ENCODE measurements around the gene ST6GALNAC5.

ST6GALNAC5 gene

DNA sequence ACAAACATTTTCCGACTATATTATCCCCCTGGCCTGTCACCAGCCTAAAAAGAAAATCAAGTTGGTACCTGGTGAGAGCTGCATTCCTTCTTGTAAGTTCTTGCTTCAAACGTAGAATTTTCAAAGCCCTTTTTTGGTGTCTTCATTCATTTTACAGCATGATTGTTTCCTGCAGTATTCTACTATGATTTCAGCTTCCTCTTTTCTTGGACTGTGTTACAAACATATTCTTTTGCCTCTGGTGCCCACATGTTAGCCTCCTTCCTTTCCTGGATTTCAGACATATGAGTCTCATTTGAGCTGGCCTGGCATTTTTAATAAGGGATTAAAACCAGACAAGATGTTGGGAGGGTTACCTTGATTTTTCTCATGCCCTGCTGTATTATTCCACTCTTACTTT is 209.5 kb downstream of the ST6GALNAC5 start:
- peak in 2 of 3 donors; percentile 52 to 56 for DNase-seq
- ChIA-PET POLR2A (no interaction called here), CTCF (interaction anchor here (0.6 kb wide), 1 partner anchor 27 kb away, joined by 3 read pairs; no protein-coding TSS in a partner anchor)
- WGBS (ENCODE audit: insufficient coverage): 31% methylated on average over 2 of the region's 2 CpGs
- no peak overlapping the region for H3K4me3 ChIP-seq (ENCODE audit: control insufficient read depth in 1 of 7, extremely low read depth in 1 of 7, insufficient read depth in 4 of 7, low read depth in 2 of 7, low read length in 6 of 7)
- H3K36me3 ChIP-seq (ENCODE audit: control insufficient read depth in 4 of 4, insufficient read depth in 4 of 4, low read length in 3 of 4): no peaks in the 10 kb centered on the region
- peaks cover 0 to 3% (median 0%) of the 10 kb centered on the region in 5 experiments for H3K9me3 ChIP-seq (ENCODE audit: control extremely low read depth in 1 of 5, control insufficient read depth in 4 of 5, insufficient read depth in 2 of 5, low read depth in 1 of 5, low read length in 4 of 5)
- peaks cover 0 to 17% (median 3%) of the 10 kb centered on the region in 4 experiments for H3K4me1 ChIP-seq (ENCODE audit: control extremely low read depth in 1 of 4, control insufficient read depth in 4 of 4, insufficient read depth in 4 of 4, low read length in 3 of 4)
- H3K27ac ChIP-seq (ENCODE audit: insufficient read depth in 1 of 2, low read depth in 1 of 2, low read length in 2 of 2, poor library complexity in 1 of 2, severe bottlenecking in 2 of 2): no peak overlapping the region
- no peaks in the 10 kb centered on the region for H3K27me3 ChIP-seq (replicated peaks in 2 of 5; ENCODE audit: control insufficient read depth in 4 of 5, insufficient read depth in 5 of 5, low read length in 4 of 5)

DNA sequence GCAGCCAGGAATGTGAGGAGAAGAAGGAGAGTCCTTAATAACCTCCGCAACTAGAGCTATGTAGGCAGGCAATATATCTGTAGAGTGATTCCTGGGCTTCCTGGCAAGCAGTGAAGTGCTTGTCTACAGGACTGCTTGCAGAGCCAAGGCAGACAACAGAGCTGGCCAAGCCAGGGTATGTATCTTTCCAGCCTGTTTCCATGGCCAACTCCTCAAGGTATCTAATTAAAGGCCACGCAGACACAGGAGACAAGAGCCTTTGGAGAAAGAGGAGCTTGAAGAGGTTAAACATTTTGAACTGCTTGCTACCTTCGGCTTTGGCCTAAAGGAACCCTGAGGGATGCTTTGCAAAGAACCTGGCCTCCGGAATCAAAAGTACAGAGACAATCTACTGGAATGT is 214.6 kb downstream of the ST6GALNAC5 start:
- no peaks in the 10 kb centered on the region for H3K27me3 ChIP-seq (replicated peaks in 2 of 5; ENCODE audit: control insufficient read depth in 4 of 5, insufficient read depth in 5 of 5, low read length in 4 of 5)
- CTCF ChIA-PET: no interaction called here
- H3K4me3 ChIP-seq (ENCODE audit: control insufficient read depth in 1 of 7, extremely low read depth in 1 of 7, insufficient read depth in 4 of 7, low read depth in 2 of 7, low read length in 6 of 7): no peak overlapping the region
- WGBS (ENCODE audit: insufficient coverage): 72% methylated on average over 4 of the region's 4 CpGs
- H3K27ac ChIP-seq (ENCODE audit: insufficient read depth in 1 of 2, low read depth in 1 of 2, low read length in 2 of 2, poor library complexity in 1 of 2, severe bottlenecking in 2 of 2): no peak overlapping the region
- no peaks in the 10 kb centered on the region for H3K36me3 ChIP-seq (ENCODE audit: control insufficient read depth in 4 of 4, insufficient read depth in 4 of 4, low read length in 3 of 4)
- H3K9me3 ChIP-seq (ENCODE audit: control extremely low read depth in 1 of 5, control insufficient read depth in 4 of 5, insufficient read depth in 2 of 5, low read depth in 1 of 5, low read length in 4 of 5): no peaks in the 10 kb centered on the region
- peaks cover 0 to 9% (median 2%) of the 10 kb centered on the region in 4 experiments for H3K4me1 ChIP-seq (ENCODE audit: control extremely low read depth in 1 of 4, control insufficient read depth in 4 of 4, insufficient read depth in 4 of 4, low read length in 3 of 4)
- no peak for DNase-seq
- POLR2A ChIA-PET: no interaction called here

DNA sequence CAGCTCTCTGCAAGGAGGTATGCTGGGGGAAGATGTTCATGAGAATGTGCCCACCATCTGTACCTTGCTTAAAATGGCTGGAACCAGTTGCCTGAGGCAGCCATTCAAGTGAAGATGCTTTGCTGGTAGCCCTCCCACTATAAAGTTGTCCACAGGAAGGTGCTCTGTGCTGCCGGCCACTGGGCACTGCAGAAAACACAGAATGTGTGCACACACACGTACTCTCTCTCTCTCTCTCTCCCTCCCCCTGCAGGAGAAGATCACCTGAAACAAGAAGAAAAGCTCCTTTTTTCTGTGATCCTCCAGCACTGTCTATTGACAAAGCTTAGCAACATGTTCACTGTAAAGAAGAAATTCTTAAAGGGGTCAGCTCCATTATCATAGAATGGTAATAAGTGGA is 217.2 kb downstream of the ST6GALNAC5 start:
- WGBS (ENCODE audit: insufficient coverage): no CpG with 5 or more reads among the region's 2 CpGs
- no peak for DNase-seq
- POLR2A ChIA-PET: no interaction called here
- Histone ChIP-seq H3K36me3 (ENCODE audit: control insufficient read depth in 4 of 4, insufficient read depth in 4 of 4, low read length in 3 of 4) (no peaks in the 10 kb centered on the region), H3K4me1 (ENCODE audit: control extremely low read depth in 1 of 4, control insufficient read depth in 4 of 4, insufficient read depth in 4 of 4, low read length in 3 of 4) (no peaks in the 10 kb centered on the region), H3K9me3 (ENCODE audit: control extremely low read depth in 1 of 5, control insufficient read depth in 4 of 5, insufficient read depth in 2 of 5, low read depth in 1 of 5, low read length in 4 of 5) (no peaks in the 10 kb centered on the region), H3K27me3 (replicated peaks in 2 of 5; ENCODE audit: control insufficient read depth in 4 of 5, insufficient read depth in 5 of 5, low read length in 4 of 5) (no peaks in the 10 kb centered on the region), H3K4me3 (ENCODE audit: control insufficient read depth in 1 of 7, extremely low read depth in 1 of 7, insufficient read depth in 4 of 7, low read depth in 2 of 7, low read length in 6 of 7) (no peak overlapping the region), H3K27ac (ENCODE audit: insufficient read depth in 1 of 2, low read depth in 1 of 2, low read length in 2 of 2, poor library complexity in 1 of 2, severe bottlenecking in 2 of 2) (no peak overlapping the region)
- CTCF ChIA-PET: no interaction called here

DNA sequence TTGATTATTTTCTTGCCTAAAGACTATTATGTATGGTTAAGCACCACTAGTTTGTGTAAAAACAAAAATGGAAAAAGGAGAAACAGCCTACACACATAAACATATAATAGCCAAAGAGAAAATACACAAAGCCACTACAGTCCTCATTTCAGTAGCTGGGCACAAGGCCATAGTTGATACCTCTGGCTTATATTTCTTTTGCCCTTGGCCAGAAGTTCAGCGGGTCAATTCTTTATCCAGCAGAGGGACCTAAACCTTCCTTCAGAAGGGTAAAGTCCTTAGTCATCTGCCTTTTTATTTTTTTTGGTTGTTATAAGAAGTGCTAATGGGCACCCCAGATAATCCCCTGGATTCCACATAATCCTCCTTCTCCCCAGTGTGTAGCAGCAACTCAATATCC is 217.8 kb downstream of the ST6GALNAC5 start:
- Histone ChIP-seq H3K9me3 (ENCODE audit: control extremely low read depth in 1 of 5, control insufficient read depth in 4 of 5, insufficient read depth in 2 of 5, low read depth in 1 of 5, low read length in 4 of 5) (no peaks in the 10 kb centered on the region), H3K4me3 (ENCODE audit: control insufficient read depth in 1 of 7, extremely low read depth in 1 of 7, insufficient read depth in 4 of 7, low read depth in 2 of 7, low read length in 6 of 7) (no peak overlapping the region), H3K27ac (ENCODE audit: insufficient read depth in 1 of 2, low read depth in 1 of 2, low read length in 2 of 2, poor library complexity in 1 of 2, severe bottlenecking in 2 of 2) (no peak overlapping the region), H3K27me3 (replicated peaks in 2 of 5; ENCODE audit: control insufficient read depth in 4 of 5, insufficient read depth in 5 of 5, low read length in 4 of 5) (no peaks in the 10 kb centered on the region), H3K36me3 (ENCODE audit: control insufficient read depth in 4 of 4, insufficient read depth in 4 of 4, low read length in 3 of 4) (no peaks in the 10 kb centered on the region), H3K4me1 (ENCODE audit: control extremely low read depth in 1 of 4, control insufficient read depth in 4 of 4, insufficient read depth in 4 of 4, low read length in 3 of 4) (no peaks in the 10 kb centered on the region)
- DNase-seq: no peak
- POLR2A ChIA-PET: no interaction called here
- 100% methylated on average over 1 of the region's 1 CpG for WGBS (ENCODE audit: insufficient coverage)
- CTCF ChIA-PET: interaction anchor here (1.2 kb wide), 1 partner anchor 13 kb away, joined by 3 read pairs; no protein-coding TSS in a partner anchor

DNA sequence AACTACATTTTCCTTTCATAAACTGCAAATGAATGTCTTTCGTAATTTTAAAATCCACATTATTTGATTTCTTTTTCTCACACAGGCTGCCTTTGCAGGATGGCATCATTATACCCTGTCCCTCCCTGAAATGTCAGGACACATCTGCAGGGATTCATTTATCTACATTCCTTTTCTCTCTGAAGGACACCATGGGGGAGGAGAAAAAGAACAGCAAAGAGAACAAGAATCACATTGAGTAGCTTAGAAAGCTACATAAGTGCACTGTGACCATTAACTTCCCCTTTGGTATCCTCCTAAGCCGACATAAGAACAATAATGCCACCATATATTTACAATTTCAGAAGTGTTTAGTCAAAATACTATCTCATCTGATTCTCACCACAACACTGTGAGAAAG is 222.5 kb downstream of the ST6GALNAC5 start:
- no peak overlapping the region for H3K4me3 ChIP-seq (ENCODE audit: control insufficient read depth in 1 of 7, extremely low read depth in 1 of 7, insufficient read depth in 4 of 7, low read depth in 2 of 7, low read length in 6 of 7)
- no peaks in the 10 kb centered on the region for H3K9me3 ChIP-seq (ENCODE audit: control extremely low read depth in 1 of 5, control insufficient read depth in 4 of 5, insufficient read depth in 2 of 5, low read depth in 1 of 5, low read length in 4 of 5)
- no peaks in the 10 kb centered on the region for H3K27me3 ChIP-seq (replicated peaks in 2 of 5; ENCODE audit: control insufficient read depth in 4 of 5, insufficient read depth in 5 of 5, low read length in 4 of 5)
- POLR2A ChIA-PET: no interaction called here
- no peaks in the 10 kb centered on the region for H3K4me1 ChIP-seq (ENCODE audit: control extremely low read depth in 1 of 4, control insufficient read depth in 4 of 4, insufficient read depth in 4 of 4, low read length in 3 of 4)
- WGBS (ENCODE audit: insufficient coverage): 63% methylated on average over 1 of the region's 2 CpGs
- H3K36me3 ChIP-seq (ENCODE audit: control insufficient read depth in 4 of 4, insufficient read depth in 4 of 4, low read length in 3 of 4): no peaks in the 10 kb centered on the region
- H3K27ac ChIP-seq (ENCODE audit: insufficient read depth in 1 of 2, low read depth in 1 of 2, low read length in 2 of 2, poor library complexity in 1 of 2, severe bottlenecking in 2 of 2): no peak overlapping the region
- no peak for DNase-seq
- CTCF ChIA-PET: no interaction called here

DNA sequence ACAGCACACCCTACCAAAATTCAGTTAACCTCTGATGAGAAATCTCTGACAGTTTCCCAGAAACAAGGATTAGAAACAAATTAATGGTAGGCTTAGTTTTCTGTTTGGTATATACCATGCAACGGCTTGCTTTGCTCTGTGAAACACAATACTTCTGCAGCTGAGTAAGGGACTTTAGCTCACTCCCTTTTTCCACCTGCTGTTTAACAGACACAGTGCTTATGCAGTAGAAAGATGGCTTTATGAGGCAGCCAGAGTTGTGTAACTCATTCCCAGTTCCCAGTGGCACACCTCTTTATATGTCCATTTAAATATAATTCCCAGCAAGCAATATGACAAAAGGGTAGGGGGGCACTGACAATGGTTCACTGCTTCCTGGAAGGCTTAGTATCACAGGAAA is 228.0 kb downstream of the ST6GALNAC5 start:
- ChIA-PET POLR2A (no interaction called here), CTCF (no interaction called here)
- no peaks in the 10 kb centered on the region for H3K4me1 ChIP-seq (ENCODE audit: control extremely low read depth in 1 of 4, control insufficient read depth in 4 of 4, insufficient read depth in 4 of 4, low read length in 3 of 4)
- no peaks in the 10 kb centered on the region for H3K36me3 ChIP-seq (ENCODE audit: control insufficient read depth in 4 of 4, insufficient read depth in 4 of 4, low read length in 3 of 4)
- no peaks in the 10 kb centered on the region for H3K27me3 ChIP-seq (replicated peaks in 2 of 5; ENCODE audit: control insufficient read depth in 4 of 5, insufficient read depth in 5 of 5, low read length in 4 of 5)
- H3K4me3 ChIP-seq (ENCODE audit: control insufficient read depth in 1 of 7, extremely low read depth in 1 of 7, insufficient read depth in 4 of 7, low read depth in 2 of 7, low read length in 6 of 7): no peak overlapping the region
- H3K27ac ChIP-seq (ENCODE audit: insufficient read depth in 1 of 2, low read depth in 1 of 2, low read length in 2 of 2, poor library complexity in 1 of 2, severe bottlenecking in 2 of 2): no peak overlapping the region
- peaks cover 0 to 3% (median 0%) of the 10 kb centered on the region in 5 experiments for H3K9me3 ChIP-seq (ENCODE audit: control extremely low read depth in 1 of 5, control insufficient read depth in 4 of 5, insufficient read depth in 2 of 5, low read depth in 1 of 5, low read length in 4 of 5)
- 80% methylated on average over 1 of the region's 1 CpG for WGBS (ENCODE audit: insufficient coverage)
- DNase-seq: no peak

DNA sequence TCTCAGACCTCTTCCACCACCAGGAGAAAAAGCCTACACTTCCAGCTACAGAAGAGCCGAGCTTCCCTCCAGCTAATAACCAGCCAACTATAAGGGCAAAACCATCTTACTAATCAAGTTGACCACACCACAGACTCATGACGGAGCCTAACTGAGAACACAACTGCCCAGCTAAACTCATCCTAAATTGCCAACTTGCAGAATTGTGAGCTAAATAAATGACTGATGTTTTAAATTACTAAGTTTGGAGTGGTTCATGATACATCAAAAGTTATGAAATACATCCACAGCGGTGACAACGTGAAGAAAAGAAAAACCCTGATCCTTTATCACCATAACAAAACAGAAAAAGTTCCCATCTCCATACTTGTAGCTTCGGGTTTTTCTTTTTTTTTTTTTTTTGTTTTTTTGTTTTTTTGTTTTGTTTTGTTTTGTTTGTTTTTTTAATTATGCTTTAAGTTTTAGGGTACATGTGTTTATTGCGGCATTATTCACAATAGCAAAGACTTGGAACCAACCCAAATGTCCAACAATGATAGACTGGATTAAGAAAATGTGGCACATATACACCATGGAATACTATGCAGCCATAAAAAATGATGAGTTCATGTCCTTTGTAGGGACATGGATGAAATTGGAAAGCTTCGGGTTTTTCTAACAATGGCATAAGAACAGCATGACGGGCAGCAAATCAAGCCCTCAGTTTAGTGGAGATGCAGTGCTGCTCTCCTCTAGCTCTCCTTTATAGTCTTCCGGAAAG is 229.4 kb downstream of the ST6GALNAC5 start:
- ChIA-PET POLR2A (no interaction called here), CTCF (interaction anchor here (0.6 kb wide), 1 partner anchor 27 kb away, joined by 3 read pairs; no protein-coding TSS in a partner anchor)
- Histone ChIP-seq H3K36me3 (ENCODE audit: control insufficient read depth in 4 of 4, insufficient read depth in 4 of 4, low read length in 3 of 4) (no peaks in the 10 kb centered on the region), H3K4me1 (ENCODE audit: control extremely low read depth in 1 of 4, control insufficient read depth in 4 of 4, insufficient read depth in 4 of 4, low read length in 3 of 4) (no peaks in the 10 kb centered on the region), H3K27me3 (replicated peaks in 2 of 5; ENCODE audit: control insufficient read depth in 4 of 5, insufficient read depth in 5 of 5, low read length in 4 of 5) (no peaks in the 10 kb centered on the region), H3K27ac (ENCODE audit: insufficient read depth in 1 of 2, low read depth in 1 of 2, low read length in 2 of 2, poor library complexity in 1 of 2, severe bottlenecking in 2 of 2) (no peak overlapping the region), H3K9me3 (ENCODE audit: control extremely low read depth in 1 of 5, control insufficient read depth in 4 of 5, insufficient read depth in 2 of 5, low read depth in 1 of 5, low read length in 4 of 5) (peaks cover 0 to 3% (median 0%) of the 10 kb centered on the region in 5 experiments), H3K4me3 (ENCODE audit: control insufficient read depth in 1 of 7, extremely low read depth in 1 of 7, insufficient read depth in 4 of 7, low read depth in 2 of 7, low read length in 6 of 7) (no peak overlapping the region)
- 100% methylated on average over 4 of the region's 9 CpGs for WGBS (ENCODE audit: insufficient coverage)
- no peak for DNase-seq

All from common myeloid progenitor, CD34-positive (primary cell).